ENCODE measurements around the gene ZNF3.
"Not testable (repeated sequence)": the region's sequence is repeated elsewhere in the genome, so short reads cannot be mapped to it uniquely, and the experiment has no call there.

DNA sequence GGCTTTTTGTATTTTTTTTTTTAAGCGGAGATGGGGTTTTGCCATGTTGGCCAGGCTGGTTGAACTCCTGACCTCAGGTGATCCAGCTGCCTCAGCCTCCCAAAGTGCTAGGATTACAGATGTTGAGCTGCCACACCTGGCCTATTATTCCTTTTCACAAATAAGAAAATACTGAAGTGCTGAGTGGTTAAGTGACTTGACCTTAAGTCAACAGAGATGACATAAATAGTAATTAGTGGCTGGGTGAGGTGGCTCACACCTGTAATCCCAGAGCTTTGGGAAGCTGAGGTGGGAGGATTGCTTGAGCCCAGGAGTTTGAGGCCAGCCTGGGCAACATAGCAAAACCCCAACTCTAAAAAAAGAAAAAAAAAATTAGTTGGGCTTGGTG is 48.7 kb upstream of the ZNF3 start:
- TF ChIP-seq KLF9 (tag by site-specific recombination; IDR thresholded peaks at IDR 0.05; ENCODE audit: low read depth); SCRT2 (tag by site-specific recombination; IDR thresholded peaks at IDR 0.05); ZNF184 (tag by site-specific recombination; IDR thresholded peaks at IDR 0.05); ZNF76 (tag by site-specific recombination; IDR thresholded peaks at IDR 0.05; ENCODE audit: borderline replicate concordance, low read depth); TCF7L2 (IDR thresholded peaks at IDR 0.05; ENCODE audit: borderline replicate concordance, low read depth, low read length); IKZF3 (tag by site-specific recombination; IDR thresholded peaks at IDR 0.05); ZNF16 (tag by site-specific recombination; IDR thresholded peaks at IDR 0.05; ENCODE audit: low read depth); ZNF302 (tag by site-specific recombination; IDR thresholded peaks at IDR 0.05; ENCODE audit: low read depth): not testable (repeated sequence)
- TF ChIP-seq, protein P1, sequence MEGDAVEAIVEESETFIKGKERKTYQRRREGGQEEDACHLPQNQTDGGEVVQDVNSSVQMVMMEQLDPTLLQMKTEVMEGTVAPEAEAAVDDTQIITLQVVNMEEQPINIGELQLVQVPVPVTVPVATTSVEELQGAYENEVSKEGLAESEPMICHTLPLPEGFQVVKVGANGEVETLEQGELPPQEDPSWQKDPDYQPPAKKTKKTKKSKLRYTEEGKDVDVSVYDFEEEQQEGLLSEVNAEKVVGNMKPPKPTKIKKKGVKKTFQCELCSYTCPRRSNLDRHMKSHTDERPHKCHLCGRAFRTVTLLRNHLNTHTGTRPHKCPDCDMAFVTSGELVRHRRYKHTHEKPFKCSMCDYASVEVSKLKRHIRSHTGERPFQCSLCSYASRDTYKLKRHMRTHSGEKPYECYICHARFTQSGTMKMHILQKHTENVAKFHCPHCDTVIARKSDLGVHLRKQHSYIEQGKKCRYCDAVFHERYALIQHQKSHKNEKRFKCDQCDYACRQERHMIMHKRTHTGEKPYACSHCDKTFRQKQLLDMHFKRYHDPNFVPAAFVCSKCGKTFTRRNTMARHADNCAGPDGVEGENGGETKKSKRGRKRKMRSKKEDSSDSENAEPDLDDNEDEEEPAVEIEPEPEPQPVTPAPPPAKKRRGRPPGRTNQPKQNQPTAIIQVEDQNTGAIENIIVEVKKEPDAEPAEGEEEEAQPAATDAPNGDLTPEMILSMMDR (tag by site-specific recombination; IDR thresholded peaks at IDR 0.05) = not testable (repeated sequence)
- TF ChIP-seq, protein P2, sequence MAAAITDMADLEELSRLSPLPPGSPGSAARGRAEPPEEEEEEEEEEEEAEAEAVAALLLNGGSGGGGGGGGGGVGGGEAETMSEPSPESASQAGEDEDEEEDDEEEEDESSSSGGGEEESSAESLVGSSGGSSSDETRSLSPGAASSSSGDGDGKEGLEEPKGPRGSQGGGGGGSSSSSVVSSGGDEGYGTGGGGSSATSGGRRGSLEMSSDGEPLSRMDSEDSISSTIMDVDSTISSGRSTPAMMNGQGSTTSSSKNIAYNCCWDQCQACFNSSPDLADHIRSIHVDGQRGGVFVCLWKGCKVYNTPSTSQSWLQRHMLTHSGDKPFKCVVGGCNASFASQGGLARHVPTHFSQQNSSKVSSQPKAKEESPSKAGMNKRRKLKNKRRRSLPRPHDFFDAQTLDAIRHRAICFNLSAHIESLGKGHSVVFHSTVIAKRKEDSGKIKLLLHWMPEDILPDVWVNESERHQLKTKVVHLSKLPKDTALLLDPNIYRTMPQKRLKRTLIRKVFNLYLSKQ (tag by site-specific recombination; IDR thresholded peaks at IDR 0.05; ENCODE audit: borderline replicate concordance) = not testable (repeated sequence)
- TF ChIP-seq, protein P3, sequence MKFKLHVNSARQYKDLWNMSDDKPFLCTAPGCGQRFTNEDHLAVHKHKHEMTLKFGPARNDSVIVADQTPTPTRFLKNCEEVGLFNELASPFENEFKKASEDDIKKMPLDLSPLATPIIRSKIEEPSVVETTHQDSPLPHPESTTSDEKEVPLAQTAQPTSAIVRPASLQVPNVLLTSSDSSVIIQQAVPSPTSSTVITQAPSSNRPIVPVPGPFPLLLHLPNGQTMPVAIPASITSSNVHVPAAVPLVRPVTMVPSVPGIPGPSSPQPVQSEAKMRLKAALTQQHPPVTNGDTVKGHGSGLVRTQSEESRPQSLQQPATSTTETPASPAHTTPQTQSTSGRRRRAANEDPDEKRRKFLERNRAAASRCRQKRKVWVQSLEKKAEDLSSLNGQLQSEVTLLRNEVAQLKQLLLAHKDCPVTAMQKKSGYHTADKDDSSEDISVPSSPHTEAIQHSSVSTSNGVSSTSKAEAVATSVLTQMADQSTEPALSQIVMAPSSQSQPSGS (tag by site-specific recombination; IDR thresholded peaks at IDR 0.05; ENCODE audit: low read depth) = not testable (repeated sequence)

All from HEK293 (cell line).